WTC11 (cell line): ENCODE results near the gene IFT27. TPM values are rescaled to one million over a fixed set of nuclear protein-coding genes. Genes with fewer than 3 reads are reported as not detected.
A peak's percentile ranks its signal among the peaks of the same experiment; 100 is the strongest.

Experiments
- ATAC-seq: fragments of 200-7000 bp; cut with Tn5 transposase; 2 replicates; pipeline ENCODE4 v1.10.0; 2021; ENCODE audit warnings: mild to moderate bottlenecking, moderate library complexity
- CTCF ChIA-PET: fragments of 300-600 bp; sonication (Branson Sonifier 250); formaldehyde crosslinking; loops from one replicate; lab custom pipeline; 2021; ENCODE audit warnings: antibody characterized with exemption; lab: Charles Lee
- POLR2A ChIA-PET: fragments of 350-600 bp; sonication (Branson Sonifier 250); formaldehyde crosslinking; loops from one replicate; lab custom pipeline; 2021; ENCODE audit warnings: antibody characterized with exemption; lab: Charles Lee
- DNase-seq: peaks from one replicate; pipeline ENCODE4 v3.0.0; 2021; ENCODE audit warnings: low spot score
- H3K27ac Mint-ChIP-seq: 2 replicates; pipeline ENCODE4 v1.8.0; 2021; ENCODE audit warnings: mixed read lengths
- H3K27me3 Mint-ChIP-seq: 2 replicates; pipeline ENCODE4 v1.8.0; 2021; ENCODE audit warnings: low read depth, mild to moderate bottlenecking, moderate library complexity, mixed read lengths
- H3K36me3 Mint-ChIP-seq: 2 replicates; pipeline ENCODE4 v1.8.0; 2021; ENCODE audit warnings: mixed read lengths
- H3K4me1 Mint-ChIP-seq: 2 replicates; pipeline ENCODE4 v1.8.0; 2022; ENCODE audit warnings: mixed read lengths
- H3K4me3 Mint-ChIP-seq: 2 replicates; pipeline ENCODE4 v1.8.0; 2021; ENCODE audit warnings: mild to moderate bottlenecking, moderate library complexity, mixed read lengths
- H3K9me3 Mint-ChIP-seq: 2 replicates; pipeline ENCODE4 v1.8.0; 2021; ENCODE audit warnings: mixed read lengths
- ATF1 ChIP-seq: sonication (generic); formaldehyde crosslinking; IDR thresholded peaks from 2 replicates; pipeline ENCODE4 v1.8.1; 2023; ENCODE audit warnings: mild to moderate bottlenecking, moderate library complexity, missing genetic modification reagents
- CREM ChIP-seq: sonication (generic); formaldehyde crosslinking; IDR thresholded peaks from 2 replicates; pipeline ENCODE4 v1.8.1; 2022; ENCODE audit warnings: mild to moderate bottlenecking, missing genetic modification reagents, moderate library complexity
- ERG ChIP-seq: fragments of 250-450 bp; sonication (Bioruptor Pico); IDR thresholded peaks from 2 replicates; pipeline ENCODE4 v1.8.0; 2021; ENCODE audit warnings: mild to moderate bottlenecking
- ETV6 ChIP-seq: sonication (generic); formaldehyde crosslinking; IDR thresholded peaks from 2 replicates; pipeline ENCODE4 v1.8.1; 2022; ENCODE audit warnings: mild to moderate bottlenecking, missing genetic modification reagents
- FOXJ3 ChIP-seq: sonication (generic); formaldehyde crosslinking; IDR thresholded peaks from 2 replicates; pipeline ENCODE4 v1.9.0; 2021; ENCODE audit warnings: missing genetic modification reagents, mild to moderate bottlenecking, borderline replicate concordance
- NFE2L1 ChIP-seq: sonication (generic); formaldehyde crosslinking; IDR thresholded peaks from 2 replicates; pipeline ENCODE4 v1.8.1; 2023; ENCODE audit warnings: missing genetic modification reagents
- NR2C2 ChIP-seq: sonication (generic); formaldehyde crosslinking; IDR thresholded peaks from 2 replicates; pipeline ENCODE4 v1.8.0; 2022; ENCODE audit warnings: mild to moderate bottlenecking, missing genetic modification reagents
- NR3C1 ChIP-seq: sonication (generic); formaldehyde crosslinking; conservative IDR thresholded peaks from 2 replicates; pipeline ENCODE4 v1.8.1; 2023; ENCODE audit warnings: low read depth, mild to moderate bottlenecking, missing genetic modification reagents
- PRDM15 ChIP-seq: sonication (generic); formaldehyde crosslinking; IDR thresholded peaks from 2 replicates; pipeline ENCODE4 v1.8.0; 2022; ENCODE audit warnings: missing genetic modification reagents
- PREB ChIP-seq: sonication (generic); formaldehyde crosslinking; IDR thresholded peaks from 2 replicates; pipeline ENCODE4 v1.8.1; 2022; ENCODE audit warnings: mild to moderate bottlenecking, missing genetic modification reagents, moderate library complexity, borderline replicate concordance
- PRRX2 ChIP-seq: fragments of 250-450 bp; sonication (Bioruptor Pico); IDR thresholded peaks from 2 replicates; pipeline ENCODE4 v1.8.0; 2021; ENCODE audit warnings: mild to moderate bottlenecking
- RELA ChIP-seq: sonication (generic); formaldehyde crosslinking; IDR thresholded peaks from 2 replicates; pipeline ENCODE4 v1.8.1; 2022; ENCODE audit warnings: missing genetic modification reagents, mild to moderate bottlenecking, borderline replicate concordance
- ZNF138 ChIP-seq: sonication (generic); formaldehyde crosslinking; conservative IDR thresholded peaks from 2 replicates; pipeline ENCODE4 v1.8.1; 2022; ENCODE audit warnings: mild to moderate bottlenecking, moderate library complexity, missing genetic modification reagents
- ZNF232 ChIP-seq: sonication (generic); formaldehyde crosslinking; IDR thresholded peaks from 2 replicates; pipeline ENCODE4 v1.8.0; 2022; ENCODE audit warnings: mild to moderate bottlenecking, missing genetic modification reagents
- ZNF416 ChIP-seq: fragments of 250-450 bp; sonication (Bioruptor Pico); IDR thresholded peaks from 2 replicates; pipeline ENCODE4 v1.9.0; 2021; ENCODE audit warnings: mild to moderate bottlenecking, inconsistent platforms
- total RNA-seq: library from RNA; stranded (reverse); gene quantifications from 3 replicates; pipeline ENCODE4 v1.2.3, GENCODE V29; 2021
- TF ChIP-seq, protein P1 (sequence below): sonication (generic); formaldehyde crosslinking; IDR thresholded peaks from 2 replicates; pipeline ENCODE4 v1.8.0; 2022; ENCODE audit warnings: mild to moderate bottlenecking, missing genetic modification reagents
- TF ChIP-seq, protein P2 (sequence below): sonication (generic); formaldehyde crosslinking; IDR thresholded peaks from 2 replicates; pipeline ENCODE4 v1.8.1; 2022; ENCODE audit warnings: missing genetic modification reagents, borderline replicate concordance
- TF ChIP-seq, protein P3 (sequence below): fragments of 250-450 bp; sonication (Bioruptor Pico); IDR thresholded peaks from 2 replicates; pipeline ENCODE4 v1.9.0; 2021; ENCODE audit warnings: mild to moderate bottlenecking
- TF ChIP-seq, protein P4 (sequence below): sonication (generic); formaldehyde crosslinking; conservative IDR thresholded peaks from 2 replicates; pipeline ENCODE4 v1.8.1; 2022; ENCODE audit warnings: mild to moderate bottlenecking, missing genetic modification reagents
- TF ChIP-seq, protein P5 (sequence below): sonication (generic); formaldehyde crosslinking; IDR thresholded peaks from 2 replicates; pipeline ENCODE4 v1.8.1; 2022; ENCODE audit warnings: low read depth, missing genetic modification reagents, borderline replicate concordance
- TF ChIP-seq, protein P6 (sequence below): sonication (generic); formaldehyde crosslinking; IDR thresholded peaks from 2 replicates; pipeline ENCODE4 v1.8.0; 2022; ENCODE audit warnings: mild to moderate bottlenecking, missing genetic modification reagents

IFT27 gene
- total RNA-seq, 1 experiment from 2014 or later, result 47.9 TPM

- no peak for TF ChIP-seq PRDM15 (CRISPR knock-in tag)
- no peak for TF ChIP-seq ETV6 (CRISPR knock-in tag)
Observed at GRCh38 chr22:36764641-36765040, 11.3 kb downstream of the IFT27 start (continued).

DNA sequence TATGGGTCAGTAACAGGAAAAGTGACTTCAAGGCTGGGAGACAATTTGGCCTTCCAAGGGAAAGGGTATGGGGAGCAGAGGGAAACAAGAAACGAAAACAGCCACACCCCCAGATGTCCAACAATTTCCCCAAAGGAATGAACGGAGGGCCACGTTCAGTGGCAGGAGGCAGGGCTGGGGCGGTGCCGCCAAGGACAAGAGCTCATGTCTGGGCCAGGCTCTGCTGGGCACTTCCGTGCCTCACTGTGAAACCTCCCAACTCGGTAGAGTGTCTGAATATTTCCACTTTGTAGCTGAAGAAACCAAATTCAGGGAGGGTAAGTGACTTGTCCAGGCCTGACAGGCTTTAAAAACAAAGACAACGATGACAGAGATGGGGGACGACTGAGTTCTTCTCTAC lies 11.9 kb downstream of the IFT27 start:
- peaks cover 13% of the 10 kb centered on the region for H3K4me1 Mint-ChIP-seq
- no peaks in the 10 kb centered on the region for H3K9me3 Mint-ChIP-seq
- DNase-seq (peak; percentile 3), ATAC-seq (no peak)
- peak overlapping the region; percentile 32; the same call in 1 of the 2 replicates for H3K27ac Mint-ChIP-seq
- H3K4me3 Mint-ChIP-seq, result no peak overlapping the region
- ChIA-PET CTCF (no interaction called here), POLR2A (no interaction called here)
- no peaks in the 10 kb centered on the region for H3K27me3 Mint-ChIP-seq
- TF ChIP-seq ZNF138 (CRISPR knock-in tag) (no peak), CREM (CRISPR knock-in tag) (no peak), ZNF416 (CRISPR knock-in tag) (no peak), NR3C1 (no peak), ZNF232 (CRISPR knock-in tag) (no peak), PREB (CRISPR knock-in tag) (no peak), ERG (no peak), NFE2L1 (no peak), FOXJ3 (CRISPR knock-in tag) (no peak), ATF1 (CRISPR knock-in tag) (no peak), NR2C2 (CRISPR knock-in tag) (no peak), ETV6 (CRISPR knock-in tag) (no peak), PRRX2 (CRISPR knock-in tag) (no peak), RELA (no peak)
- TF ChIP-seq, protein P1, sequence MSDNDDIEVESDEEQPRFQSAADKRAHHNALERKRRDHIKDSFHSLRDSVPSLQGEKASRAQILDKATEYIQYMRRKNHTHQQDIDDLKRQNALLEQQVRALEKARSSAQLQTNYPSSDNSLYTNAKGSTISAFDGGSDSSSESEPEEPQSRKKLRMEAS (CRISPR knock-in tag), result no peak
- TF ChIP-seq, protein P2, sequence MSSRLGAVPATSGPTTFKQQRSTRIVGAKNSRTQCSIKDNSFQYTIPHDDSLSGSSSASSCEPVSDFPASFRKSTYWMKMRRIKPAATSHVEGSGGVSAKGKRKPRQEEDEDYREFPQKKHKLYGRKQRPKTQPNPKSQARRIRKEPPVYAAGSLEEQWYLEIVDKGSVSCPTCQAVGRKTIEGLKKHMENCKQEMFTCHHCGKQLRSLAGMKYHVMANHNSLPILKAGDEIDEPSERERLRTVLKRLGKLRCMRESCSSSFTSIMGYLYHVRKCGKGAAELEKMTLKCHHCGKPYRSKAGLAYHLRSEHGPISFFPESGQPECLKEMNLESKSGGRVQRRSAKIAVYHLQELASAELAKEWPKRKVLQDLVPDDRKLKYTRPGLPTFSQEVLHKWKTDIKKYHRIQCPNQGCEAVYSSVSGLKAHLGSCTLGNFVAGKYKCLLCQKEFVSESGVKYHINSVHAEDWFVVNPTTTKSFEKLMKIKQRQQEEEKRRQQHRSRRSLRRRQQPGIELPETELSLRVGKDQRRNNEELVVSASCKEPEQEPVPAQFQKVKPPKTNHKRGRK (CRISPR knock-in tag), result no peak
- TF ChIP-seq, protein P3, sequence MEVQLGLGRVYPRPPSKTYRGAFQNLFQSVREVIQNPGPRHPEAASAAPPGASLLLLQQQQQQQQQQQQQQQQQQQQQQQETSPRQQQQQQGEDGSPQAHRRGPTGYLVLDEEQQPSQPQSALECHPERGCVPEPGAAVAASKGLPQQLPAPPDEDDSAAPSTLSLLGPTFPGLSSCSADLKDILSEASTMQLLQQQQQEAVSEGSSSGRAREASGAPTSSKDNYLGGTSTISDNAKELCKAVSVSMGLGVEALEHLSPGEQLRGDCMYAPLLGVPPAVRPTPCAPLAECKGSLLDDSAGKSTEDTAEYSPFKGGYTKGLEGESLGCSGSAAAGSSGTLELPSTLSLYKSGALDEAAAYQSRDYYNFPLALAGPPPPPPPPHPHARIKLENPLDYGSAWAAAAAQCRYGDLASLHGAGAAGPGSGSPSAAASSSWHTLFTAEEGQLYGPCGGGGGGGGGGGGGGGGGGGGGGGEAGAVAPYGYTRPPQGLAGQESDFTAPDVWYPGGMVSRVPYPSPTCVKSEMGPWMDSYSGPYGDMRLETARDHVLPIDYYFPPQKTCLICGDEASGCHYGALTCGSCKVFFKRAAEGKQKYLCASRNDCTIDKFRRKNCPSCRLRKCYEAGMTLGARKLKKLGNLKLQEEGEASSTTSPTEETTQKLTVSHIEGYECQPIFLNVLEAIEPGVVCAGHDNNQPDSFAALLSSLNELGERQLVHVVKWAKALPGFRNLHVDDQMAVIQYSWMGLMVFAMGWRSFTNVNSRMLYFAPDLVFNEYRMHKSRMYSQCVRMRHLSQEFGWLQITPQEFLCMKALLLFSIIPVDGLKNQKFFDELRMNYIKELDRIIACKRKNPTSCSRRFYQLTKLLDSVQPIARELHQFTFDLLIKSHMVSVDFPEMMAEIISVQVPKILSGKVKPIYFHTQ (CRISPR knock-in tag), result no peak
- TF ChIP-seq, protein P4, sequence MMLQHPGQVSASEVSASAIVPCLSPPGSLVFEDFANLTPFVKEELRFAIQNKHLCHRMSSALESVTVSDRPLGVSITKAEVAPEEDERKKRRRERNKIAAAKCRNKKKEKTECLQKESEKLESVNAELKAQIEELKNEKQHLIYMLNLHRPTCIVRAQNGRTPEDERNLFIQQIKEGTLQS (CRISPR knock-in tag), result no peak
- TF ChIP-seq, protein P5, sequence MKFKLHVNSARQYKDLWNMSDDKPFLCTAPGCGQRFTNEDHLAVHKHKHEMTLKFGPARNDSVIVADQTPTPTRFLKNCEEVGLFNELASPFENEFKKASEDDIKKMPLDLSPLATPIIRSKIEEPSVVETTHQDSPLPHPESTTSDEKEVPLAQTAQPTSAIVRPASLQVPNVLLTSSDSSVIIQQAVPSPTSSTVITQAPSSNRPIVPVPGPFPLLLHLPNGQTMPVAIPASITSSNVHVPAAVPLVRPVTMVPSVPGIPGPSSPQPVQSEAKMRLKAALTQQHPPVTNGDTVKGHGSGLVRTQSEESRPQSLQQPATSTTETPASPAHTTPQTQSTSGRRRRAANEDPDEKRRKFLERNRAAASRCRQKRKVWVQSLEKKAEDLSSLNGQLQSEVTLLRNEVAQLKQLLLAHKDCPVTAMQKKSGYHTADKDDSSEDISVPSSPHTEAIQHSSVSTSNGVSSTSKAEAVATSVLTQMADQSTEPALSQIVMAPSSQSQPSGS, result no peak
- TF ChIP-seq, protein P6, sequence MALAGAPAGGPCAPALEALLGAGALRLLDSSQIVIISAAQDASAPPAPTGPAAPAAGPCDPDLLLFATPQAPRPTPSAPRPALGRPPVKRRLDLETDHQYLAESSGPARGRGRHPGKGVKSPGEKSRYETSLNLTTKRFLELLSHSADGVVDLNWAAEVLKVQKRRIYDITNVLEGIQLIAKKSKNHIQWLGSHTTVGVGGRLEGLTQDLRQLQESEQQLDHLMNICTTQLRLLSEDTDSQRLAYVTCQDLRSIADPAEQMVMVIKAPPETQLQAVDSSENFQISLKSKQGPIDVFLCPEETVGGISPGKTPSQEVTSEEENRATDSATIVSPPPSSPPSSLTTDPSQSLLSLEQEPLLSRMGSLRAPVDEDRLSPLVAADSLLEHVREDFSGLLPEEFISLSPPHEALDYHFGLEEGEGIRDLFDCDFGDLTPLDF (CRISPR knock-in tag), result no peak
- peaks cover 23% of the 10 kb centered on the region for H3K36me3 Mint-ChIP-seq
